GM12878 (cell line): Measurements from ENCODE around the gene UNC13D.

ENCODE experiments used
- HCFC1 ChIP-seq: fragments of 150-350 bp; IDR thresholded peaks from 2 replicates; pipeline ENCODE4 v1.6.1; 2014; ENCODE audit warnings: low read length
- PAX5 ChIP-seq: IDR thresholded peaks from 2 replicates; pipeline ENCODE4 v1.6.1; 2011; ENCODE audit warnings: low read depth, low read length, borderline replicate concordance
- POLR2AphosphoS2 ChIP-seq: IDR thresholded peaks from 2 replicates; pipeline ENCODE4 v1.6.1; 2011; ENCODE audit warnings: low read depth, mild to moderate bottlenecking, low read length, improper control_type of control experiment, moderate library complexity
- RAD21 ChIP-seq: IDR thresholded peaks from 2 replicates; pipeline ENCODE4 v1.6.1; 2011; ENCODE audit warnings: mild to moderate bottlenecking, low read depth, low read length, moderate library complexity; ENCODE audit not compliant: insufficient read depth
- RFX5 ChIP-seq: IDR thresholded peaks from 2 replicates; pipeline ENCODE4 v1.6.1; 2011; ENCODE audit warnings: low read depth, low read length, improper control_type of control experiment
- SIN3A ChIP-seq: IDR thresholded peaks from 2 replicates; pipeline ENCODE4 v1.6.1; 2012; ENCODE audit warnings: low read depth, low read length, improper control_type of control experiment
- SMC3 ChIP-seq: IDR thresholded peaks from 2 replicates; pipeline ENCODE4 v1.6.1; 2011; ENCODE audit warnings: low read length, improper control_type of control experiment, borderline replicate concordance
- SP1 ChIP-seq: IDR thresholded peaks from one replicate; pipeline ENCODE4 v1.6.1; 2011; ENCODE audit warnings: low read depth, low read length
- TCF7 ChIP-seq: IDR thresholded peaks from 2 replicates; pipeline ENCODE4 v1.6.1; 2014; ENCODE audit warnings: antibody characterized with exemption, borderline replicate concordance
- TF ChIP-seq, protein P1 (sequence below), 3 experiments: IDR thresholded peaks in 2 of 3; conservative IDR thresholded peaks in 1 of 3; 2 replicates each; pipeline ENCODE4 v1.5.1; 2011; ENCODE audit warnings: low read depth in 3 of 3, low read length in 3 of 3, mild to moderate bottlenecking in 3 of 3, control low read depth in 2 of 3, moderate library complexity in 2 of 3, inconsistent platforms in 1 of 3, mixed read lengths in 1 of 3; ENCODE audit not compliant: control insufficient read depth in 2 of 3, insufficient read depth in 1 of 3; ENCODE audit errors: extremely low read depth in 1 of 3
- TF ChIP-seq, protein P2 (sequence below): IDR thresholded peaks from 2 replicates; pipeline ENCODE4 v1.6.1; 2011; ENCODE audit warnings: borderline replicate concordance, low read depth, mild to moderate bottlenecking, moderate library complexity, low read length; ENCODE audit not compliant: insufficient read depth, poor library complexity, severe bottlenecking
- TF ChIP-seq, protein P3 (sequence below): IDR thresholded peaks from 2 replicates; pipeline ENCODE4 v1.6.1; 2012; ENCODE audit warnings: low read depth, low read length, improper control_type of control experiment

DNA sequence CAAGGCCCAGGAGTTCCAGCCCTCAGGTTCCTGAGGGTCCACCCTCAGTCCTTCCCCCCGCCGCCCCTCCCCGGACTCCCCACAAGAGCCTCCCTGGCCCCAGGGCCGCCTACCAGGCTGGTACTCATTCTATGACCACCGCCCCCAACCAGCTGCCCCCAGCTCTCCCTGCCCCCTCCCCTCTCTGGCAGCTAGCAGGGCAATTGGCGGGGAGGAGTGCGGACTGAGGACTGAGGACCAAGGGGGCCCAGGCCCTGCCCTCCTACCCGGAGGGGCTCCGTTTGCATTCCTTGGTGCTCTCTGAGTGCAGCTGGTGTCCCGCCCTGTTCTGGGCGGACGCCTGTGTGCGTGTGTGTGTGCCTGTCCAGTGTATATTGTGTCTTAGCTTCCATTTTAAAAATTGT is 19.1 kb downstream of the UNC13D start:
- TF ChIP-seq SMC3 (no peak), HCFC1 (no peak), RFX5 (no peak), SP1 (no peak), PAX5 (no peak), RAD21 (no peak), POLR2AphosphoS2 (0 out of 2 replicates have a peak, but pooled peaks have one; percentile 13), SIN3A (no peak), TCF7 (no peak)
- TF ChIP-seq, protein P1, sequence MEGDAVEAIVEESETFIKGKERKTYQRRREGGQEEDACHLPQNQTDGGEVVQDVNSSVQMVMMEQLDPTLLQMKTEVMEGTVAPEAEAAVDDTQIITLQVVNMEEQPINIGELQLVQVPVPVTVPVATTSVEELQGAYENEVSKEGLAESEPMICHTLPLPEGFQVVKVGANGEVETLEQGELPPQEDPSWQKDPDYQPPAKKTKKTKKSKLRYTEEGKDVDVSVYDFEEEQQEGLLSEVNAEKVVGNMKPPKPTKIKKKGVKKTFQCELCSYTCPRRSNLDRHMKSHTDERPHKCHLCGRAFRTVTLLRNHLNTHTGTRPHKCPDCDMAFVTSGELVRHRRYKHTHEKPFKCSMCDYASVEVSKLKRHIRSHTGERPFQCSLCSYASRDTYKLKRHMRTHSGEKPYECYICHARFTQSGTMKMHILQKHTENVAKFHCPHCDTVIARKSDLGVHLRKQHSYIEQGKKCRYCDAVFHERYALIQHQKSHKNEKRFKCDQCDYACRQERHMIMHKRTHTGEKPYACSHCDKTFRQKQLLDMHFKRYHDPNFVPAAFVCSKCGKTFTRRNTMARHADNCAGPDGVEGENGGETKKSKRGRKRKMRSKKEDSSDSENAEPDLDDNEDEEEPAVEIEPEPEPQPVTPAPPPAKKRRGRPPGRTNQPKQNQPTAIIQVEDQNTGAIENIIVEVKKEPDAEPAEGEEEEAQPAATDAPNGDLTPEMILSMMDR (IDR thresholded peaks at IDR 0.05 in 2 of 3, conservative IDR thresholded peaks at IDR 0.05 in 1 of 3; ENCODE audit: control insufficient read depth in 2 of 3, extremely low read depth in 1 of 3, insufficient read depth in 1 of 3, low read depth in 3 of 3, low read length in 3 of 3) = no peak
- TF ChIP-seq, protein P2, sequence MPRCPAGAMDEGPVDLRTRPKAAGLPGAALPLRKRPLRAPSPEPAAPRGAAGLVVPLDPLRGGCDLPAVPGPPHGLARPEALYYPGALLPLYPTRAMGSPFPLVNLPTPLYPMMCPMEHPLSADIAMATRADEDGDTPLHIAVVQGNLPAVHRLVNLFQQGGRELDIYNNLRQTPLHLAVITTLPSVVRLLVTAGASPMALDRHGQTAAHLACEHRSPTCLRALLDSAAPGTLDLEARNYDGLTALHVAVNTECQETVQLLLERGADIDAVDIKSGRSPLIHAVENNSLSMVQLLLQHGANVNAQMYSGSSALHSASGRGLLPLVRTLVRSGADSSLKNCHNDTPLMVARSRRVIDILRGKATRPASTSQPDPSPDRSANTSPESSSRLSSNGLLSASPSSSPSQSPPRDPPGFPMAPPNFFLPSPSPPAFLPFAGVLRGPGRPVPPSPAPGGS = no peak
- TF ChIP-seq, protein P3, sequence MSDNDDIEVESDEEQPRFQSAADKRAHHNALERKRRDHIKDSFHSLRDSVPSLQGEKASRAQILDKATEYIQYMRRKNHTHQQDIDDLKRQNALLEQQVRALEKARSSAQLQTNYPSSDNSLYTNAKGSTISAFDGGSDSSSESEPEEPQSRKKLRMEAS = no peak
